Keratinocyte (primary cell): ENCODE results near the gene SH3BGRL.

ENCODE experiments used
- CTCF ChIP-seq, 3 experiments: IDR thresholded peaks in 1 of 3; conservative IDR thresholded peaks in 1 of 3; optimal IDR thresholded peaks in 1 of 3; 2 replicates in 2 of 3; 3 replicates in 1 of 3; pipeline versions ENCODE3 to v1.5.1; 2011; ENCODE audit warnings: low read length in 3 of 3, mild to moderate bottlenecking in 3 of 3, moderate library complexity in 2 of 3, control low read depth in 1 of 3, inconsistent platforms in 1 of 3; ENCODE audit not compliant: insufficient read depth in 2 of 3; ENCODE audit errors: extremely low read depth in 1 of 3
- EZH2 ChIP-seq: IDR thresholded peaks from one replicate; pipeline ENCODE4 v1.6.1; 2012; ENCODE audit warnings: inconsistent platforms, mild to moderate bottlenecking, low read length, moderate library complexity

DNA sequence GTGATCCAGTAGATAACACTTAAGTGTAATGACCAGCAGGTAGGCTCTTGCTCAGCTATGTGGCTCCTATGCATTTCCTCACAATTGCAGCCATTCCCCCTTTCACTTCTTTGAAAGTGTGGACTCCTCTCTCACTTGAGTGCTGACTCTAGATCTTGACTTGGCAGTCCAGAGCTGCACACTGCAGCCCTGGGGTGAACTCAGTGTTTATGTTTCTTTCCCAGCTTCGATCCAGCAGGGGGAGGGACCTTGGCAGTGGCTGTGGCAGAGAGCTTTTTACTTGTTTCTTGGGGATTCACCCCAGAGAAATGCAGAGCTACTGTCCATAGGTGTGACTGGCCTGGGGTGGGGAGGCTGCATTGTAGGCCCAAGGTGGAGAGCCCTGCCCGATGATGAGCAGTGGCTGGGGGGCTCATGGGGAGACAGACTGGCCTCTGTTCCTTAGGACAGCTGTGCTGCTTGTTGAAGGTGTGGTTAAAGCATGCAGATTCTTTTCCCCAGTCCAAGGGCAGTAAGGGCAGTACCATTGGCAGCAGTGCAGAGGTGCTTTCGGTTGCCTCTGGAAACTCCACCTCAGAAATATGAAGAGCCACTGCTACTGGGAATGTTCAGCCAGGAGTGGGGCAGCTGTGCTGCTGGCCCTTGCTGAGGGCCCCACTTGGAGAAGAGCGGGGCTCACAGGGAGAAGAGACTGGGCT, 134.7 kb downstream of the SH3BGRL start:
- TF ChIP-seq CTCF (optimal IDR thresholded peaks at IDR 0.05 in 1 of 3, IDR thresholded peaks at IDR 0.05 in 1 of 3, conservative IDR thresholded peaks at IDR 0.05 in 1 of 3; ENCODE audit: extremely low read depth in 1 of 3, insufficient read depth in 2 of 3, low read length in 3 of 3) (no peak), EZH2 (no peak)
